ENCODE measurements around the gene TMEM151A. TPM values are rescaled to one million over a fixed set of nuclear protein-coding genes. Genes with fewer than 3 reads are reported as not detected.

TMEM151A gene
- total RNA-seq, 2 experiments from 2014 or later = 0.11 to 0.14 TPM

- no peaks in the 10 kb centered on the region for H3K9me3 ChIP-seq (ENCODE audit: control insufficient read depth in 1 of 2, insufficient read depth in 1 of 2, low read length in 2 of 2)
- Mint-ChIP-seq H3K27ac (peak overlapping the region; percentile 100), H3K9me3 (no peaks in the 10 kb centered on the region), H3K4me1 (ENCODE audit: low read depth) (peaks cover 41% of the 10 kb centered on the region), H3K36me3 (ENCODE audit: low read depth) (peaks cover 51% of the 10 kb centered on the region), H3K4me3 (peak overlapping the region; percentile 96), H3K27me3 (no peaks in the 10 kb centered on the region)
- peak overlapping the region in 1 of 2 donors; percentile 55 for H3K27ac ChIP-seq (ENCODE audit: low read depth in 1 of 2, low read length in 2 of 2)
- no peak for TF ChIP-seq CTCF (IDR thresholded peaks at IDR 0.05)
- DNase-seq (peak in 1 of 14 experiments; percentile 51), ATAC-seq (ENCODE audit: poor library complexity) (no peak)
- CTCF ChIA-PET = interaction anchor here (5.6 kb wide), 1 partner anchor 15 kb away, joined by 36 read pairs; no protein-coding TSS in a partner anchor
- no peak overlapping the region for H3K4me3 ChIP-seq (ENCODE audit: low read length)
- peaks cover 44% of the 10 kb centered on the region for H3K36me3 ChIP-seq (ENCODE audit: insufficient read depth, low read length)
- H3K4me1 ChIP-seq (ENCODE audit: insufficient read depth, low read length) = peaks cover 41% of the 10 kb centered on the region
- intact Hi-C loops (cut with DNase I, micrococcal nuclease) = loop anchor here in 1 of 2 experiments (5.0 to 10.0 kb wide), 2 partner anchors 214 to 552 kb away; partner anchors contain the start of genes KAT5 and SF3B2
- no peaks in the 10 kb centered on the region for H3K27me3 ChIP-seq (ENCODE audit: control insufficient read depth in 1 of 2, insufficient read depth in 2 of 2, low read length in 2 of 2)
- POLR2A ChIA-PET = interaction anchor here (0.8 kb wide), 1 partner anchor 60 kb away, joined by 3 read pairs; no protein-coding TSS in a partner anchor
Measured at GRCh38 chr11:66266378-66267038, 25.2 kb upstream of the TMEM151A start.

DNA sequence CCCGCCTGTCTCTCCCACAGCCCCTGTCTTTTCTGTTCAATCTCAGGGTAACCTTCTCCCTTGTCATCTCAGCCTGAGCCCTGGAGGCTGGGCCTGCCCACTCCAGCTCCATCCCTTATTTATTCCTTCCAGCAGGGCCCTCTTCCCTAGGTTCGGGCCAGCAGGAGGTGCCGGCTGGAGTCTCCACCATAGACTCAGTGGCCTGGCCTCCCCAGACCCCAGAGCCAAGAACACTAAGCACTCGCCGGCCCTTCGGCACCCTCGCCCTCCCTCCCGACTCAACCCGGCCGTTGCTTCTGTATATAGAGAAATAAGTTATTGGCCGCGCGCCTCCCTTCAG lies 24.7 kb upstream of the TMEM151A start:
- POLR2A ChIA-PET = interaction anchor here (0.7 to 3.9 kb wide), 13 partner anchors 7 to 1488 kb away, joined by 3 to 34 read pairs (median 4); partner anchors contain the start of genes BANF1, CCDC85B, CNIH2 and EIF1AD
- Mint-ChIP-seq H3K4me3 (peak overlapping the region; percentile 96), H3K9me3 (no peaks in the 10 kb centered on the region), H3K27me3 (no peaks in the 10 kb centered on the region), H3K27ac (peak overlapping the region; percentile 100), H3K4me1 (ENCODE audit: low read depth) (peaks cover 41% of the 10 kb centered on the region), H3K36me3 (ENCODE audit: low read depth) (peaks cover 54% of the 10 kb centered on the region)
- ATAC-seq (ENCODE audit: poor library complexity) = no peak
- Histone ChIP-seq H3K4me1 (ENCODE audit: insufficient read depth, low read length) (peaks cover 46% of the 10 kb centered on the region), H3K27ac (ENCODE audit: low read depth in 1 of 2, low read length in 2 of 2) (peak overlapping the region; percentile 55 to 62), H3K4me3 (ENCODE audit: low read length) (peak overlapping the region; percentile 99), H3K36me3 (ENCODE audit: insufficient read depth, low read length) (peaks cover 44% of the 10 kb centered on the region), H3K9me3 (ENCODE audit: control insufficient read depth in 1 of 2, insufficient read depth in 1 of 2, low read length in 2 of 2) (no peaks in the 10 kb centered on the region), H3K27me3 (ENCODE audit: control insufficient read depth in 1 of 2, insufficient read depth in 2 of 2, low read length in 2 of 2) (no peaks in the 10 kb centered on the region)
- no peak for TF ChIP-seq CTCF (IDR thresholded peaks at IDR 0.05)
- no peak for DNase-seq
- intact Hi-C loops (cut with DNase I, micrococcal nuclease) = loop anchor here in 1 of 2 experiments (5.0 to 10.0 kb wide), 2 partner anchors 215 to 552 kb away; partner anchors contain the start of genes KAT5 and SF3B2
- CTCF ChIA-PET = interaction anchor here (0.8 to 5.6 kb wide), 4 partner anchors 15 to 172 kb away, joined by 3 to 36 read pairs (median 6); partner anchors contain the start of genes MRPL11 and YIF1A

DNA sequence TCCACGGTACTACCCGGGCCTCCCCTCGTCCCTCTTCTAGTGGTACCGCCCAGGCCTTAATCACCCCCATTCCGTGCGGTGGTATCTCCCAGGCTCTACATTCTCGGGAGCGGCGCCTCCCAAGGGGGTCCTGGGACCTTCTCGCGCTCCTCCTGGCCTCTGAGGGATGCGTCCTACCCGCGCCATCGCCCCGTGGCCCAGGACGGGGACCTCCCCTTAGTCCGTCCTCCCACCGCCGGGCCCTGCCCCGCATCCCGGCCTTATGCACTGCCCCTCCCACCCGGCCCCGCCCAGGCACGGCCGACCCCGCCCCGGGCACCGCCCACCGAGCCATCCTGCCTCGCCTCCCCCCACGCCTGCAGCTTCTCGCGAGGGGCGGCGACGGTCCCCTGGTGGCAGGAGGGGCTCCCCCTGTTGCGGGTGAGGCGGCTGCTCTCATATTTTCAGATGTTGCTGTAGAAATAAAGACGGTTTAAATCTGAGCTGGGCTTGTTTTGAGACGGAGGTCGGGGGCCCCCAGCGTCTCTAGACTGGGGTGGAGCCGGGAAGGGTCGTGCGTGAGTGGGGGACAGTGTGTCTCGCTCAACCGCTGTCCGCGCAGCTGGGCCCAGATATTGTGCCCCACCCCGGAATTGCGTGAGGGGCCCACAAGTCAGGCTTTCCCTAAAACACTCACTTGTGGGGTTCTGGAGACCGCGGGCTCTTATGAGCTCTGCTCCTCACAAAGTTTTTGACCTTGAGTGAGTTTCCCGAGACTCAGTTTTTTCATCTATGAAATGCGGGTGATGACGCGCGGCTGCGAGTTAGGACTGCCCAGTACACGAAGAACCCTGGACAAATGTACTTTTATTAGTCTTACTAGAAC lies 24.1 kb upstream of the TMEM151A start:
- Histone ChIP-seq H3K27ac (ENCODE audit: low read depth in 1 of 2, low read length in 2 of 2) (peak overlapping the region; percentile 83 to 85), H3K9me3 (ENCODE audit: control insufficient read depth in 1 of 2, insufficient read depth in 1 of 2, low read length in 2 of 2) (no peaks in the 10 kb centered on the region), H3K36me3 (ENCODE audit: insufficient read depth, low read length) (peaks cover 44% of the 10 kb centered on the region), H3K4me3 (ENCODE audit: low read length) (peak overlapping the region; percentile 99), H3K4me1 (ENCODE audit: insufficient read depth, low read length) (peaks cover 52% of the 10 kb centered on the region), H3K27me3 (ENCODE audit: control insufficient read depth in 1 of 2, insufficient read depth in 2 of 2, low read length in 2 of 2) (no peaks in the 10 kb centered on the region)
- Mint-ChIP-seq H3K27me3 (no peaks in the 10 kb centered on the region), H3K4me3 (peak overlapping the region; percentile 96), H3K27ac (peak overlapping the region; percentile 100), H3K4me1 (ENCODE audit: low read depth) (peaks cover 41% of the 10 kb centered on the region), H3K36me3 (ENCODE audit: low read depth) (peaks cover 60% of the 10 kb centered on the region), H3K9me3 (no peaks in the 10 kb centered on the region)
- ChIA-PET CTCF (interaction anchor here (0.8 to 5.6 kb wide), 4 partner anchors 14 to 171 kb away, joined by 3 to 36 read pairs (median 6); partner anchors contain the start of genes MRPL11 and YIF1A), POLR2A (interaction anchor here (0.7 to 3.9 kb wide), 19 partner anchors 8 to 1489 kb away, joined by 3 to 34 read pairs (median 4); partner anchors contain the start of genes BANF1, CCDC85B, CNIH2 and EIF1AD)
- ATAC-seq (ENCODE audit: poor library complexity) (peak; percentile 55), DNase-seq (peak; percentile 76 to 93 (median 82))
- intact Hi-C loops (cut with DNase I, micrococcal nuclease) = loop anchor here (1.0 to 10.0 kb wide), 4 partner anchors 15 to 553 kb away; partner anchors contain the start of genes KAT5 (in 1 of the 2), SF3B2 (in 1 of the 2) and YIF1A (in 1 of the 2)
- TF ChIP-seq CTCF (IDR thresholded peaks at IDR 0.05) = no peak
